NOMO-1 treated with DMSO at 0.1 percent for 48 hours (cell line): ENCODE measurements around the gene KHK.

Source experiments
- DNase-seq: peaks from one replicate; lab custom pipeline; 2025; ENCODE audit not compliant: unreplicated experiment; lab: John Stamatoyannopoulos, UW

KHK gene

GRCh38 chr2:27126252-27126710, 39.7 kb downstream of the KHK start:
- DNase-seq: no peak

GRCh38 chr2:27127883-27128667, 41.5 kb downstream of the KHK start:
- DNase-seq: no peak

- DNase-seq: no peak
Measured at GRCh38 chr2:27128668-27129571, 42.3 kb downstream of the KHK start.

GRCh38 chr2:27130396-27130795, 43.8 kb downstream of the KHK start:
- DNase-seq: no peak

- no peak for DNase-seq
Measured at GRCh38 chr2:27131429-27131828, 44.9 kb downstream of the KHK start.

- DNase-seq: no peak
Measured at GRCh38 chr2:27133195-27133875, 46.8 kb downstream of the KHK start.

- peak; percentile 92 for DNase-seq
Measured at GRCh38 chr2:27133905-27134780, 47.6 kb downstream of the KHK start, which contains the start of gene PREB. Gene PREB (minus strand): TSS chr2:27134636. CDS start chr2:27134421, 215 bp downstream.

GRCh38 chr2:27134781-27135477, 48.4 kb downstream of the KHK start:
- DNase-seq: no peak

GRCh38 chr2:27135478-27135955, 48.9 kb downstream of the KHK start:
- peak; percentile 44 for DNase-seq

GRCh38 chr2:27136751-27137150, 50.2 kb downstream of the KHK start:
- DNase-seq: no peak

- no peak for DNase-seq
Measured at GRCh38 chr2:27137322-27137935, 50.9 kb downstream of the KHK start.

- no peak for DNase-seq
Measured at GRCh38 chr2:27138111-27138510, 51.5 kb downstream of the KHK start.

- no peak for DNase-seq
Measured at GRCh38 chr2:27139310-27139709, 52.7 kb downstream of the KHK start, which contains the start of gene PRR30. Gene PRR30 (minus strand): TSS chr2:27139410. CDS start chr2:27138329, 1,081 bp downstream.

- no peak for DNase-seq
Measured at GRCh38 chr2:27143285-27143684, 56.7 kb downstream of the KHK start.

GRCh38 chr2:27145682-27146081, 59.1 kb downstream of the KHK start:
- DNase-seq: no peak

GRCh38 chr2:27147935-27148334, 61.4 kb downstream of the KHK start:
- no peak for DNase-seq

- DNase-seq: no peak
Measured at GRCh38 chr2:27148801-27149439, 62.3 kb downstream of the KHK start, which contains the start of gene TCF23. Gene TCF23 (plus strand): TSS chr2:27149004. CDS start chr2:27149134, 130 bp downstream.
